Type B pancreatic cell (in vitro differentiated cells): ENCODE results near the gene AMBRA1. TPM values are rescaled to one million over a fixed set of nuclear protein-coding genes. Genes with fewer than 3 reads are reported as not detected.

Source experiments
- DNase-seq: peaks from one replicate; pipeline ENCODE4 v3.0.0; 2021; ENCODE audit warnings: mixed read lengths; ENCODE audit not compliant: unreplicated experiment; ENCODE audit errors: extremely low spot score
- H3K27ac Mint-ChIP-seq: 2 replicates; pipeline ENCODE4 v1.8.0; 2021; ENCODE audit warnings: mild to moderate bottlenecking, mixed read lengths
- H3K27me3 Mint-ChIP-seq: 2 replicates; pipeline ENCODE4 v1.8.0; 2021; ENCODE audit warnings: mixed read lengths
- H3K36me3 Mint-ChIP-seq: 2 replicates; pipeline ENCODE4 v1.8.0; 2021; ENCODE audit warnings: mixed read lengths
- H3K4me1 Mint-ChIP-seq: one replicate; pipeline ENCODE4 v1.8.0; 2021; ENCODE audit warnings: mixed read lengths; ENCODE audit not compliant: unreplicated experiment
- H3K4me3 Mint-ChIP-seq: 2 replicates; pipeline ENCODE4 v1.8.0; 2021; ENCODE audit warnings: mild to moderate bottlenecking, mixed read lengths
- H3K9me3 Mint-ChIP-seq: 2 replicates; pipeline ENCODE4 v1.8.0; 2021; ENCODE audit warnings: mixed read lengths
- total RNA-seq: library from RNA; stranded (reverse); gene quantifications from 2 replicates; pipeline ENCODE4 v1.2.1, GENCODE V29; 2021; ENCODE audit warnings: low replicate concordance
- TF ChIP-seq, protein P1 (sequence below): fragments of 200-600 bp; sonication (generic); conservative IDR thresholded peaks from 2 replicates; pipeline ENCODE4 v1.5.0; 2021; ENCODE audit warnings: antibody characterized with exemption, mild to moderate bottlenecking

The AMBRA1 gene
- total RNA-seq, 1 donor from 2014 or later = 38.8 TPM

DNA sequence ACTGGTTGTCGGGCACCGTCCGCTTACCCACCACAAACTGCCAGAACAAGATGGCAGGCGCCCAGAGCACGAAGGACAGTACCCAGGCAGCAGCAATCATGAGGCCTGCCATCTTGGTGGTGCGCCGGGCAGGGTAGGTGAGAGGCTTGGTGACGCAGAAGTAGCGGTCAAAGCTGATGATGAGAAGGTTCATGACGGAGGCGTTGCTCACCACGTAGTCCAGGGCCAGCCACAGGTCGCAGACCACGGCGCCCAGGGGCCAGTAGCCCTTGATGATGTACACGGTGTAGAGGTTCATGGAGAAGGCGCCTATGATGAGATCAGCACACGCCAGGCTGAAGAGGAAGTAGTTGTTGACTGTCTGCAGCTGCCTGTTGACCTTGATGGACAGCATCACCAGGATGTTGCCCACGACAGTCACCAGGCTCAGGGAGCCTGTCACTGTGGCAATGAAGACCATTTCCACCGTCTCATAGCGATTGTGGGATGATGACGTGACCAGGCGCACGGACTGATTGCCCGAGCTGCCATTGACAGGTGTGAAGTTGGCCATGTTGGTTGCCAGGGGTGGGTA lies 207.7 kb downstream of the AMBRA1 start:
- TF ChIP-seq, protein P1, sequence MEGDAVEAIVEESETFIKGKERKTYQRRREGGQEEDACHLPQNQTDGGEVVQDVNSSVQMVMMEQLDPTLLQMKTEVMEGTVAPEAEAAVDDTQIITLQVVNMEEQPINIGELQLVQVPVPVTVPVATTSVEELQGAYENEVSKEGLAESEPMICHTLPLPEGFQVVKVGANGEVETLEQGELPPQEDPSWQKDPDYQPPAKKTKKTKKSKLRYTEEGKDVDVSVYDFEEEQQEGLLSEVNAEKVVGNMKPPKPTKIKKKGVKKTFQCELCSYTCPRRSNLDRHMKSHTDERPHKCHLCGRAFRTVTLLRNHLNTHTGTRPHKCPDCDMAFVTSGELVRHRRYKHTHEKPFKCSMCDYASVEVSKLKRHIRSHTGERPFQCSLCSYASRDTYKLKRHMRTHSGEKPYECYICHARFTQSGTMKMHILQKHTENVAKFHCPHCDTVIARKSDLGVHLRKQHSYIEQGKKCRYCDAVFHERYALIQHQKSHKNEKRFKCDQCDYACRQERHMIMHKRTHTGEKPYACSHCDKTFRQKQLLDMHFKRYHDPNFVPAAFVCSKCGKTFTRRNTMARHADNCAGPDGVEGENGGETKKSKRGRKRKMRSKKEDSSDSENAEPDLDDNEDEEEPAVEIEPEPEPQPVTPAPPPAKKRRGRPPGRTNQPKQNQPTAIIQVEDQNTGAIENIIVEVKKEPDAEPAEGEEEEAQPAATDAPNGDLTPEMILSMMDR = no peak
- Mint-ChIP-seq H3K27ac (no peak overlapping the region), H3K4me1 (peaks cover 14% of the 10 kb centered on the region), H3K9me3 (no peaks in the 10 kb centered on the region), H3K4me3 (peak overlapping the region; percentile 21), H3K36me3 (peaks cover 3% of the 10 kb centered on the region), H3K27me3 (peaks cover 49% of the 10 kb centered on the region)
- no peak for DNase-seq

DNA sequence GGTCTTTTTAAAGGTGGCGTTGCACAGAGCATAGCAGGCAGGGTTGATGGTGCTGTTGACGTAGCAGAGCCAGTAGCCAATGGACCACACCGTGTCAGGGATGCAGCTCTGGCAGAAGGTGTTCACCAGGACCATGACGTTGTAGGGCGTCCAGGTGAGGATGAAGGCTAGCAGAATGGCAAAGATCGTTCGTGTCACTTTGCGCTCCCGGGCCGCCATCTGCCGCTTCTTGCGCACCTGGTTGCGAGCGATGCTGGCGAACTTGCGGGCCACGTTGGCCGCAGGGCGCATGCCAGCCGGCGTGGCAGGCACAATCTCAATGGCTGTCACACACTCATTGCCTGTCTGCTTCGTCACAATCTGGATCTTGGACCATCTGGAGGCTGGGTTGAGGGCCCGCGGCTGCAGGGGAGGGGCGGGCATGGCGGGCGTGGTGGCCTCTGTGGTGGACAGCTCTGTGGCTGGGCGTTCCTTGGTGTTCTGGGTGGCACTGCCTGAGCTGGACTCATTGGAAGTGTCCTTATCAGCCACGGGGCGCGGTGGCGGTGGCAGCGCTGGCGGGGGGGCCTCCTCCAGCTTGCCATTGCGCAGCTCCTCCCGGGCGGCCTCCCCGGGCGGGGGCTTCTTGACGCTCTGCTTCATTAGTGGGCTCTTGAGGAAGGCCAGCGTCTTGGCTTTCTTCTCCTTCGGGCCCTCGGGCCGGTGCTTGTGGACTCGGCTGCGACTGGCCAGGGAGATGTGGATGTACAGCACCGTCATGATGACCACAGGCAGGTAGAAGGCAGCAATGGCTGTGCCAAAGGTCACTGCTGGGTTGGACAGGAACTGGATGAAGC lies 208.4 kb downstream of the AMBRA1 start:
- no peaks in the 10 kb centered on the region for H3K9me3 Mint-ChIP-seq
- H3K4me3 Mint-ChIP-seq = peak overlapping the region; percentile 65
- peaks cover 44% of the 10 kb centered on the region for H3K27me3 Mint-ChIP-seq
- TF ChIP-seq, protein P1 = no peak
- H3K4me1 Mint-ChIP-seq = peaks cover 14% of the 10 kb centered on the region
- no peak for DNase-seq
- H3K27ac Mint-ChIP-seq = peak overlapping the region; percentile 58
- H3K36me3 Mint-ChIP-seq = peaks cover 3% of the 10 kb centered on the region

DNA sequence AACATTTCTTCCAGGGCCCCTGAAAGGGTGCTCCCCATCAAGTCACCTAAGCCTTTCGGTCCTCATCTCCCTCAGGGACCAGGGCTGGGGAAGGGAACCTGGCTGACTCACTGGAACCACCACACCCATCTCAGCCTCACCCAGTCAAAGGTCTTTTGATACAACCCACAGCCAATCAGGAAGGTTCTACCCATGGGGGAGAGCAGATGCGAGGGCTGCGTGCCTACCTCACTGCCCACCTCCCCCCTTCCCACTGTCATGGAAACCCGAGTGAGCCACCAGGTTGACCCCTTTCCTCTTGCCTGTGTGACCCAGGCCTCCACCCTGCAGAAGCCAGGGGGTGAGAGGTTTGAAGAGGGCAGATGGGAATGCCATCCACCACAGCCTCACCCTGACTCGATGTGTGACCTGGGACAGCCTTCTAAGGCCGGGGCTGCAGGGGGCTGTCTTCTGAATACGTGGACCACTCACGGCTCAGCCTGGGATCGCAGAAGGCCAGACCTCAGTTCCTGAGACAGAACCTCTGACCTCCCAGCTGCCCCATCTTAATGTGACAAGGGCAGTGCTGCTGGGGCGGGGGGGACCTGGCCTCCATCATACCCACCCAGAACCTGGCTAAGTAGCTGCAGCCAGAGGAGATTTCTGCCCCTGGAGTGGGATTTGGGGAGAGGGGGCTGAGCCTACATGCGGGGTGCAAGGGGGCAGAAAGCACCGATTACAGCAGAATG lies 209.7 kb downstream of the AMBRA1 start:
- H3K27ac Mint-ChIP-seq = peak overlapping the region; percentile 46
- no peak for DNase-seq
- H3K27me3 Mint-ChIP-seq = peaks cover 31% of the 10 kb centered on the region
- H3K4me3 Mint-ChIP-seq = peak overlapping the region; percentile 91
- TF ChIP-seq, protein P1 = no peak
- no peaks in the 10 kb centered on the region for H3K9me3 Mint-ChIP-seq
- peaks cover 17% of the 10 kb centered on the region for H3K4me1 Mint-ChIP-seq
- peaks cover 3% of the 10 kb centered on the region for H3K36me3 Mint-ChIP-seq

DNA sequence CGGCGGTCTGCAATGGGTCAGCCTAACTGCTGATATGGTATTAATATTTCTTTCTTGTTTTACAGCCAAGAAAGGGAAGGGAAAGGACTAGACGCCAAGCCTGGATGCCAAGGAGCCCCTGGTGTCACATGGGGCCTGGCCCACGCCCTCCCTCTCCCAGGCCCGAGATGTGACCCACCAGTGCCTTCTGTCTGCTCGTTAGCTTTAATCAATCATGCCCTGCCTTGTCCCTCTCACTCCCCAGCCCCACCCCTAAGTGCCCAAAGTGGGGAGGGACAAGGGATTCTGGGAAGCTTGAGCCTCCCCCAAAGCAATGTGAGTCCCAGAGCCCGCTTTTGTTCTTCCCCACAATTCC lies 210.4 kb downstream of the AMBRA1 start:
- H3K27ac Mint-ChIP-seq = peak overlapping the region; percentile 46
- peaks cover 12% of the 10 kb centered on the region for H3K4me1 Mint-ChIP-seq
- no peaks in the 10 kb centered on the region for H3K9me3 Mint-ChIP-seq
- H3K27me3 Mint-ChIP-seq = peaks cover 24% of the 10 kb centered on the region
- TF ChIP-seq, protein P1 = peak; percentile 14
- H3K4me3 Mint-ChIP-seq = peak overlapping the region; percentile 91
- H3K36me3 Mint-ChIP-seq = peaks cover 3% of the 10 kb centered on the region
- DNase-seq = no peak

DNA sequence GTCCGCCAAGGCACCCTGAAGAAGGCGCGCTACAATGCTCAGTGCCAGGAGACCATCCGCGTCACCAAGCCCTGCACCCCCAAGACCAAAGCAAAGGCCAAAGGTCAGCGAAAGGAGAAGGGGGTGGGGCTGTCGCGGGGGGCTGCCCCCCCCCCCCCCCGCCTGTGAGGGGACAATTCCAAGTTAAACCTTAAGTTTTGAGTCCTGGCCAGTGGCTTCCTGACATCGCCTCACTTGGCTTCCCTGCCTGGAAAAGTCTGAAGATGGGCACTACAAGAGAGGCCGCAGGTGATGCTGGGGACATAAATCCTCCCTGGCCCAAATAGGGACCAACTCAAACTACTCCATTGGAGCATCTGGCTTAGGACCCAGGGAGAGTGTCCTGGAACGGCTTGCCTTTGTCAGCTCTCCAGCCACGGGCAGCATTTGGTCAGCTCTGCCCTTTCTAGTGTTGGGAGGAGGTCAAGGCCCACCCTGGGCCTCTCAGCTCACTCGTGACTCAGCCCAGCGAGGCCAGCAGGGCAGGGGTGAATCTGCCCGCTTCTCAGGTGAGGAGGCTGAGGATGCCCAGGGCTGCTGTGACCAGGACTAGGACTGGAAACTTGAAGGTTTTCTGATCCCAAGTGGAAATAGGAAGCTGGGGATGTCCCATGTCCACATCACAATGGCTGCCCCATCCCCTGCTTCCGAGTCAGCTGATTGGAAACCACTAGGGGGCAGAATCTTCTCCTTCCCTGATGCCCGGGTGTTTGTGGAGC lies 211.0 kb downstream of the AMBRA1 start:
- peaks cover 18% of the 10 kb centered on the region for H3K27me3 Mint-ChIP-seq
- peak overlapping the region; percentile 46 for H3K27ac Mint-ChIP-seq
- H3K4me3 Mint-ChIP-seq = peak overlapping the region; percentile 91
- no peak for DNase-seq
- peaks cover 5% of the 10 kb centered on the region for H3K36me3 Mint-ChIP-seq
- TF ChIP-seq, protein P1 = peak; percentile 79
- H3K9me3 Mint-ChIP-seq = no peaks in the 10 kb centered on the region
- H3K4me1 Mint-ChIP-seq = peaks cover 7% of the 10 kb centered on the region
